ENCODE results near the gene ALDH9A1.
A peak's percentile ranks its signal among the peaks of the same experiment; 100 is the strongest.
"Not testable (repeated sequence)": the region's sequence is repeated elsewhere in the genome, so short reads cannot be mapped to it uniquely, and the experiment has no call there.

Gene ALDH9A1

DNA sequence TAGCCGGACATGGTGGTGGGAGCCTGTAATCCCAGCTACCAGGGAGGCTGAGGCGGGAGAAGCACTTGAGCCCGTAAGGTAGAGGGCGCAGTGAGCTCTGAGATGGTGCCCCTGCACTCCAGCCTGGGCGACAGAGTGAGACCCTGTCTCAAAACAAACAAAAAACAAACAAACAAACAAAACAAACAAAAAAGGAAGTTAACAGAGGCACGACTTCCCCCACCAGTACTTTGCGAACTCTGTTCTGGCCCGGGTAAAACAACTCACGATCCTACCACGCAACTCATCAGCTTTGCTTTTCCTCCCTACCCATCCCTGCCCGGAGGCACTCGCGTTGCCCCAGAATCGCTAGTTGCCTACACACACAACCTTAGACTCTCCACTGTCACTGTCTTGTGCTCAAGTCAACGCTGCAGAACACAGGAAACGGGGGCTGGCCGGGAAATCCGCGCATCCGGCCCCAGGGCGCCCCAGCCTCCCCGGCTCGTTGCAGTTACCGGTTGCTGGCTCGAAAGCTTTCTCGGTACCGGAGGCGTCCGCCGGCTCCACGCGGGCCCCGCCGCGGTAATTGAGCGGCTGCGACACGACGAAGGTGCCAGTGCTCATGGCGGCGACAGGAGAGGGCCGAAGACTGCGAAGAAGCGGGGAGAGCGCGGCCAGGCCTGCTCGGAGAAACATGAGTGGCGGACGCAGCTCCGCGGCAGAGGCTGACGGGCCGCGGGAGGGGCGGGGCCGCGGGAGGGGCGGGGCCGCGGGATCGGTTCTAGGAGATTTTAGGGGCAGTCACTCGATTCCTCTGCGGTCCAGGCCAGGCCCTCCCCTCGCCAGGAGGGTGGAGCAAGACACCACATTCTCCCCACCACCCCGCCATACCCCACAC, at the start of gene ALDH9A1:
ALDH9A1 (minus strand) TSS at position 682 of the 880 bp plus-strand sequence; CDS start at position 678, 4 bp downstream.
- peak; percentile 74 for DNase-seq (ENCODE audit: low read depth)

DNA sequence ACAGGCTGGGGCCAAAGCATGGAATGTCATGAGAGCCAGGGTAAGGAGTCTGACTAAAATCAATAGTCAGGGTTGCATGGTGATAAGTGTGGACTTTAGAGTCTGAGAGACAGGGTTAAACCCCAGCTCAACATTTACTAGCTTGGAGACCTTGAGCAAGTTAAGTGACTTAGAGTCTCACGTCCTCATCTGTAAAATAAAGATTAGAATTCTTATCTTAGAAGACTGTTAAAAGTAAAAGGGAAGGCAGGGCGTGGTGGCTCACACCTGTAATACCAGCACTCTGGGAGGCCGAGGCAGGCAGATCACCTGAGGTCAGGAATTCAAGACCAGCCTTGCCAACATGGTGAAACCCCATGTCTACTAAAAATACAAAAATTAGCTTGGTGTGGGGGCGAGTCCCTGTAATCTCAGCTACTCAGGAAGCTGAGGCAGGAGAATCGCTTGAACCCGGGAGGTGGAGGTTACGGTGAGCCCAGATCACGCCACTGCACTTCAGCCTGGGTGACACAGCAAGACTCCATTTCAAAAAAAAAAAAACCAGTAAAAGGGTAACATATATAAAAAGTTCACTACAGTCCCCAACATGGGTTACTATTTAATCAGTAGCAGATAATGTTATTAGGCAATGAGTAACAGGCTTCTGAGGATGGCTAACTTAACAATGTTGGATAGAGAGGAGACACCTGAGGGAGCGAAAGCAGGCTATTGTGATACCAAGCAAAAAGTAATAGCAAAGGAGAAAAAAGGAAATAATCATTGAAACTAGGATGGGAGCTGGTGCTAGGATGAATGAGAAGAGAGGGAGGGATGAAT, 49.5 kb upstream of the ALDH9A1 start:
- no peak for DNase-seq (ENCODE audit: low read depth)

DNA sequence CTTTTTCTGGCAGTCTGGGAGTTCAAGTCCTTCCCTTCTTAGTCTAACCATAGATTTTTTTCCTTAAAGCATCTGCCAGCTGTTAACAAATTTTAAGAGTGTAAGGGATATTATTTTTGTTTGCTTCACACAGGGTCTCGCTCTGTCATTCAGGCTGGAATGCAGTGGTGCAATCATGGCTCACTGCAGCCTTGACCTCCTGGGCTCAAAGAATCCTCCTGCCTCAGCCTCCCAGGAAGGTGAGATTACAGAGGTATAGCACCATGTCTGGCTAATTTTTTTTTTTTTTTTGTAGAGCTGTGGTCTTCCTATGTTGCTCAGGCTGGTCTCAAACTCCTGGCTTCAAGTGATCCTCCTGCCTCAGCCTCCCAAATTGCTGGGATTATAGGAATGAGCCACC, 46.6 kb upstream of the ALDH9A1 start:
- DNase-seq (ENCODE audit: low read depth), result not testable (repeated sequence)

DNA sequence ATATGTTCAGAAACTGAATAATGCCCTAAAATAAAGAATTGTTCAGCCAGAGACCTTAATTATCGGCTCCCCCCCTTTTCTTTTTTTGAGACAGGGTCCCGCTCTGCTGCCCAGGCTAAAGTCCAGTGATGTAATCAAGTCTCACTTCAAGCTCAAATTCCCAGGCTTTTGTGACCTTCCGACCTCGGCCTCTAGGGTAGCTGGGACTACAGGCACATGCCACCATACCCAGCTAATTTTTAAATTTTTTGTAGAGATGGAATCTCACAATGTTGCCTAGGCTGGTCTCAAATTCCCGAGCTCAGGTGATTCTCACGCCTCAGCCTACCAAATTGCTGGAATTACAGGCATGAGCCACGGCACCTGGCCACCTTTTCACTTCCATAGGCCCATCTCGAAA, 43.8 kb upstream of the ALDH9A1 start:
- DNase-seq (ENCODE audit: low read depth), result no peak

DNA sequence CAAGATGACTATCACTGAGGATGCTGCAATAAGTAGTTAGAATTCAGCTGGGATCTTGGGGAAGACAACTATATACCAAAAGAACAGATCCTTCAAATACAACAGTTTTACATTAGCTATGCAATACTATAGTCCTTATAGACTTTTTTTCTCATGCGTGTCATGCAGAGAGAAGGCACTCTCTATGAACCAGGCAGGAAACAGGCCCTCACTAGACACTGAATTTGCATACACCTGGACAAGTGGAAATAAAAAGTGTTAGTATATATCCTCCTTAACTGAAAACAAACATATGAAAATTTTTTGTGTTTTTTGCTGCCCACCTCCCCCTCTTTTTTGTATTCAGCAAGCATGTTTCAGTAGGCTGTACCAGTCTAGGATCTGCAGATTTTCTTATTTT, 40.4 kb upstream of the ALDH9A1 start:
- no peak for DNase-seq (ENCODE audit: low read depth)

DNA sequence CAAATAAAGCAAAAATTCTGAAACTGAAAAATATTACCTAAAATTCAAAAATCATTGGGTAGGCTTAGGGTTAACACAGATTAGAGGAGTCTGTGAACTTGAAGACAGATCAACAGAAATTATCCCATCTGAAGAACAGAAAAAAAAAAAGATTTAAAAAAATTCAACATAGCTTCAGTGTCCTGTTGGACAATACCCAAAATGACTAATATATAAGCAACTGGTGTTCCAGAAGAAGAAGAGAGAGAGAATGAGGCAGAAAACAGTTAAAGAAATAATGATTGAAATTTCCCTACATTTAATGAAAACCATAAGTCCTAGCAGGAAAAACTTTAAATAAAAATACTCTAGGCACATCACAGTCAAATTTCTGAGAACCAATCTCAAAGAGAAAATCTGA, 38.8 kb upstream of the ALDH9A1 start:
- no peak for DNase-seq (ENCODE audit: low read depth)

DNA sequence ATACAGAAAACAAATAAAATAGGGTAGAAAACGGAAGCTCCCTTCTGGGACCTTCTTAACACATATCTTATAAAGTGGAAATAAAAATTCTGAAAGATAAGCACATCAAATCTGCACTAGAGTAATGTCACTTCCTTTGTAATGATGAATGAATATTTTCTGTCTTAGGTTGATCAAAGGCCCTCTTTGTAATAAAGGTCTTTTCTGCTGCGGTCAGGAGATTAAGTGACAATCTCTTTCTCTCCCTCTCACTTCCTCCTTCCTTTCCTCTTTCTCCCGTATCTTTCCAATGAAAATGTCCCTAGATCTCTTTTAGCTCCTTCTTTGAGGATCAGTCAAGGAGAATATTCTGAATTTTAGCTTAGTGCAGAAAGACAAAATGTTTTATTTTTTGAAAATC, 36.5 kb upstream of the ALDH9A1 start:
- no peak for DNase-seq (ENCODE audit: low read depth)

DNA sequence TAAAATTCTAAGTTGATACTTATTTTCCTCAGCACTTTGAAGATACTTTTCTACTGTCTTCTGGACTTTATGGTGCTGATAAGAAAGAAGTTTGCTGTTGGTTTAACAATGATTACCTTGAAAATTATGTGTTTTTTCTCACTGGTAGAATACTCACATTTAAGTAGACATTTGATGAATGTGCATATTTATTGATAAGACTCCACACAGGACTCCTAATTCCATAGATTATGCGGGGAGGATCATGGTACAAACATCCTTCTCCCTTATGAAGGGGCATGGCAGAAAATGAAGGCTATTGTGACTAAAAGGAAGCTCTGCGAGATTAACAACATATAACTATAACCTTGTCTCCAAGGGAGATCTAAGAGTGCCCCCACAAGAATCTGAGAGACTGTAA, 28.5 kb upstream of the ALDH9A1 start:
- no peak for DNase-seq (ENCODE audit: low read depth)

DNA sequence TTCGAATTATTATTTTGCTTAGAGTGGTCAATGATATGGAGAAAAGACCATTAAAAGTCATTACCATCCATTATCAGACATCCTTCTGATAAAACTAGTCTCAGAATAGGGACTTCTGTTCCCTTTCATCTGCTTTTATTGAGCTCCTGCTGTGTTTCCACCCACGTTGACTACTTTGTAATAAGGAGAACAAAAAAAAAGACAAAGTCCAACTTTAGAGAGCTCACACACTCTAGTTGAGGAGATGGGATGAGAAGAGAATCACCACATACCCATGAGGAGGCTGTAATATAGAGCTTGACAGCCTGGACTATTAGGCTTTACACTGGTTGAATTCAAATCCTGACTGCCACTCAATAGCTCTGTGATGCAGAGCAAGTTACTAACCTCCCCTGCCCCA, 27.8 kb upstream of the ALDH9A1 start:
- DNase-seq (ENCODE audit: low read depth), result no peak

DNA sequence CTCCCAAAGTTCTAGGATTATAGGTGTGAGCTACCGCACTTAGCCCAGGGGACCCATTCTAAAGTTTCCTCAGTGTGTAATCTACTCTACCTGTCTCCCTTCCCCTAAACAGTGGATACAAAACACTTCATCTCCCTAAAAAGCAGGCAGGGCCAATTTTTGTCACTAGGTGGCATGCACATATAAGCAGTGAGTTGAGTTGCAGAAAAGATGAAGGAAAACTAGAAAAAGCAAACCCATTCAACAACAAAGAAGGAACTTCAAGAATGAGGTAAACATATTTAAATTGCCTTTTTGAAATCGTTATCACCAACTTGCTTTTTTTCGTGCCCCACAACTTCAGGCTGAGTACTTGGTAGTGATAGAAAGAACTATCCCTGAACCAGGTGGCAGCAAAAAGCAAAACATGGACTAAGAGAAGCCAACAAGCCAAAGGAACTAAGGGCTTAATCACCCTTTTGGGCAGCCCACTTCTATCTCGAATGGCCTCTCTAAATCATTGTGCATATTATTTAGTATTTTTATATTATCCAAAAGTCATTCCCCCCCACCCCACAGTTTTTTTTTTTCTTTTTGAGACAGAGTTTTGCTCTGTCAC, 19.7 kb upstream of the ALDH9A1 start:
- no peak for DNase-seq (ENCODE audit: low read depth)

DNA sequence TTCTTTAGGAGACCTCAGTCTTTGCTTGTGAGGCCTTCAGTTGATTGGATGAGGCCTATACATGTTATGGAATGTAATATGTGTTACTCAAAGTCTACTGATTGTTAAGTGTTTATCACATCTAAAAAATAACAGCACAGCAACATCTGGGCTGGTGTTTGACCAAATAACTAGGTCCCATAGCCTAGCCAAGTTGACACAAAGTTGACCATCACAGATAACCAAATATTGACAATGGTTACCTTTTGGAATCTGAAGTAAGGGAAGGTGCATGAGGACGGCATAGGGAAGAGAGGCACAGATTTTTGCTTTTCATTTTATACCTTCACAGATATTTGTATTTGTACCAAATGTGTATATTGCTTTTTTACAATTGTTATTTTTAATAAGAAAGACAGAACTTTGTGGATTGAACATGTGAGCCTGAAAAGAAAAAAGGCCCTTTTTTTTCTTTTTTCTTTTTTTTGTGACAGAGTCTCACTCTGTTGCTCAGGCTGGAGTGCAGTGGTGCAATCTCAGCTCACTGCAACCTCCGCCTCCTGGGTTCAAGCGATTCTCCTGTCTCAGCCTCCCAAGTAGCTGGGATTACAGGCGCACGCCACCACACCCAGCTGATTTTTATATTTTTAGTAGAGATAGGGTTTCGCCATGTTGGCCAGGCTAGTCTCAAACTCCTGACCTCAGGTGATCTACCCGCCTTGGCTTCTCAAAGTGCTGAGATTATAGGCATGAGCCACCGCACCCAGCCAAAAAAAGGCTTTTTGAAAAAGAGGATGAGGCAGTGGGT, 18.1 kb upstream of the ALDH9A1 start:
- not testable (repeated sequence) for DNase-seq (ENCODE audit: low read depth)

DNA sequence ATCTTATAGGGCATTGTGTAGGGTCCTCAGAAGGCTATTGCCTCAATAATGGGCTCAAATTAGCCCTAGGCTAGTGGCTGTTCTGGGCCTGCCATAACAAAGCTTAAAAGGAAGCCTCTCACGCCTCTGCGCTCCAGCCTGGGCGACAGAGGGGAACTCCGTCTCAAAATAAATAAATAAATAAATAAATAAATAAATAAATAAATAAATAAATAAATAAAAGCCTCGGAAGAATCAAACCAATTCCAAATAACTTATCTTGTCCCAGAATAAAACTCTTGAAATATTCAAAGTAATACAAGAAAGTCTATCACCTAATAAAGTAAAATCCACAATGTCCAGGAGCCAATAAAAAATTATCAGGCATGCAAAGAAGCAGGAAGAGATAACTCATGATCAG, 14.4 kb upstream of the ALDH9A1 start:
- no peak for DNase-seq (ENCODE audit: low read depth)

DNA sequence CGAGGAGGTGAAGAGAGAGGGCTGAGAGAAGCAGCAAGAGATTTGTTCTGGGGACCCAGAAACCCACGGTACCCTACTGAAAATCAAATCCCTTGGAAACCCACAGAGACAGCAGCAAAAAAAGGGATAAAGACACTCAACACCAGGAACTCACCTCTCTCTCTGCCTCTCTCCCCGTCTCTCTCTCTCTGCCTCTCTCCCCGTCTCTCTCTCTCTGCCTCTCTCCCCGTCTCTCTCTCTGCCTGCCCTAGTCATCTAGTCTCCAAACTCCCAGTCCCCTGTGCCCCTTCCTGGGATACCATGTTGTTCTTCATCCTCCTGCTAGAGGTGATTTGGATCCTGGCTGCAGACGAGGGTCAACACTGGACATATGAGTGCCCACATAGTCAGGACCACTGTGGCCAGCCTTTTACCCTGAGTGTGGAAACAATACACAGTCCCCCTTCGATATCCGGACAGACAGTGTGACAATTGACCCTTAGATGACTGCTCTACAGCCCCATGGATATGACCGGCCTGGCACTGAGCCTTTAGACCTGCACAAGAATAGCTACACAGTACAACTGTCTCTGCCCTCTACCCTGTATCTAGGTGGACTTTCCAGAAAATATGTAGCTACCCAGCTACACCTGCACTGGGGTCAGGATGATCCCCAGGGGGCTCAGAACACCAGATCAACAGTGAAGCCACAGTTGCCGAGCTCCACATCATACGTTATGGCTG, 9.8 kb upstream of the ALDH9A1 start:
- DNase-seq (ENCODE audit: low read depth), result no peak

DNA sequence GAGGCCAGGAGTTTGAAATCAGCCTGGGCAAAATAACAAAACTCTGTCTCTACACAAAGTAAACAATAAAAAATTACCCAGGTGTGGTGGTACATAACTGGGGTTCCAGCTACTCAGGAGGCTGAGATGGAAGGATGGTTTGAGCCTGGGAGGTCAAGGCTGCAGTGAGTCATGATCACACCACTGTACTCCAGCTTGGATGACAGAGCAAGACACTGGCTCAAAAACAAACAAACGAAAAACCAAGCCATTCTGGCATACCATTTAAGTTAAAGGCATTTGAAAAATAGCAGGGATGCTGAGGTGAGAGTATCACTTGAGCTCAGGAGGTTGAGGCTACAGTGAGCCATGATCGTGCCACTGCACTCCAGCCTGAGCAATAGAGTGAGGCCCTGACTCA, 5.3 kb upstream of the ALDH9A1 start:
- no peak for DNase-seq (ENCODE audit: low read depth)

DNA sequence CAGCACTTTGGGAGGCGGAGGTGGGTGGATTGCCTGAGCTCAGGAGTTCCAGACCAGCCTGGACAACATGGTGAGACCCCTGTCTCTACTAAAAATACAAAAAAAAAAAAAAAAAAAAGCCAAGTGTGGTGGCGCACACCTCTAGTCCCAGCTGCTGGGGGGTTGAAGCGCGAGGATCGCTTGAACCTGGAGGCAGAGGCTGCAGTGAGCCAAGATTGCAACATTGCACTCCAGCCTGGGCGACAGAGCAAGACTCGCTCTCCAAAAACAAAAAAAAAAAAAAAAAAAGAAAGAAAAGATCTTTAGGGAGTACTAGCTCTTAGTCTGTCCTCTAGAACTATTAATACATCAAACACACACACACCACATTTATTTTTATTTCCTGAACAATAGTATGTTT, 3.6 kb upstream of the ALDH9A1 start:
- DNase-seq (ENCODE audit: low read depth), result not testable (repeated sequence)

DNA sequence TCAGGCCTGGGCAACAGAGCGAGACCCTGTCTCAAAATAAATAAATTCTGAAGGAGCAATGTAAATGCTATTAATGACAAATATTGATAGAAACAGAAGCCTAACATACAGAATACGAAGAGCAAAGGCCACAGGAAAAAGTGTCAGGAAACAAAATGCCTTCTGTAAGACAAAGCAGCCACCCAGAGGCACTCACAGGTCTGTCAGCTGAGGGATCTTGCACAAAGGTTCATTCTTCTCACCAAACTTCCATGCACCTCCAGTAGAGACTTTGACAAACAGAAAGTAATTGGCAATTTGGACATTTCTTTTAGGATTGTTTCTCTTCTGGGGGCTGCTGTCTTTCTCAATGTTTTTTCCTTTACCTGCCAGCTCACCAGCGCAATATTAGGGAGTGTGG, 1.2 kb upstream of the ALDH9A1 start:
- DNase-seq (ENCODE audit: low read depth), result no peak

DNA sequence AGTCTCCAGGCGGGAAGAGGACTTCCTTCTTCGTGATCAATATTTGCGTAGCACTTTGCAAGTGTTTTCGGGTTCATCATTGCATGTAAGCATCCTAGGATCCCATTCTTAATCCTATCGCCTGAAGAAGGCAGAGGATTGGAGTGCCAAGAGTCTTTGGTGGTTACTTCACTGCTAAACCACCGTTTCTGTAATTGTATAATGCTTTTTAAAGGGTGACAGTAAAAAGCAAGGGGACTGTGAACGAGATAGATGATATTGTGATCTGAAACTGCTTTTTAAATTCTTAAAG, 345 bp upstream of the ALDH9A1 start:
- no peak for DNase-seq (ENCODE audit: low read depth)

DNA sequence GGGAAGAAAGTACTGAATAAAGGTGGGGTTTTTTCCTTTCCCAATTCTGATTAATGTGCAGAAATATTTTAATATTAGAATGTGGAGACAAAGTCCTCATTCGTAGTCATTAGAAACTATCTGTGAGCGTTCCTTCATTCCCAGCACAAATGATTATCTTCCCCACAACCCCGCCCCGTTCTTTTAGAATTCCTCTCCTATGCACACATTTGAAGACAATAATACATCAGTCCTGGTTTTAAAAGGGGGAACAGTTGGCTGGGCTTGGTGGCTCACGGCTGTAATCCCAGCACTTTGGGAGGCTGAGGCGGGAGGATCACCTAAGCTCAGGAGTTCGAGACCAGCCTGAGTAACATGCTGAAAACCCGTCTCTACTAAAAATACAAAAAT, 876 bp downstream of the ALDH9A1 start:
- DNase-seq (ENCODE audit: low read depth), result no peak

DNA sequence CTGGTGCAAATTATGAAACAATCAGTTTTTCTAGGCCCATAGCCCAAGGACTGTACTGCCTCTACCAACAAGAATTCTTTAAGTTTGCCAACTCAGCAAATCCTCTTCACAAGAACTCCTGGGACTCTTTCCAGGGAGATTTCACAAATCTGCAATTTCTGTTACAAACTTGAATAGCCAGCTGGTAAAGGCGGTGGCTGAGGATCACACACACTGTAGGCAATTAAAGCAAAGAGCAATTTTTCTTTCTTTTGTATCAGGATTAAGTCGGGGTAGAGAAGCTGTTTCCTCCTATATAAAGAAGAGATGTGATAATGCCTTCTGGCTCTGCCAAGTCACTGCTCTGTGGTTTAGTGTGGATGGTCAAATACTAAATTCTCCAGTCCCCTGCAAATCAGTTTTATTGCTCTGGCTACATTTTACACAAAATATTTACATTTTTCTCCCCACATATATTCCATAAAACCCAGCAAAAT, 1.7 kb downstream of the ALDH9A1 start:
- DNase-seq (ENCODE audit: low read depth), result no peak

DNA sequence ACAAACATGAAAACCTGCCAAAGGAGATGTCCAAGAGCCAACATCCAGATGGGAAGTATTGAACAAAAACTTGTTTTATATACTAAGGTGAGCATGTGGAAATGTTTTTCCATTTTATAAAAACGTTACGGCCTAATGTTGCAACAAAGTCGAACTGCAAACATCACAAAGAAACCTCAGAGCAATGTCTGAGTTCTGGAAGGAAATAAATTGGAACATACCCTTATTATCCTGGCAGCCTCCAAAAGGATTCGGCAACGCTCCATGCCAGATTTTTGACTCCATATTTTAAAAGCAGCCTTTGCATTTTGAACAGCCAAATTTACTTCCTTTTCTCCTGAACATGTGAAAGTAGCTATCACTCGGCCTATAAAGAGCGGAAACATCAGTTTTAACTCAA, 3.3 kb downstream of the ALDH9A1 start:
- DNase-seq (ENCODE audit: low read depth), result no peak

DNA sequence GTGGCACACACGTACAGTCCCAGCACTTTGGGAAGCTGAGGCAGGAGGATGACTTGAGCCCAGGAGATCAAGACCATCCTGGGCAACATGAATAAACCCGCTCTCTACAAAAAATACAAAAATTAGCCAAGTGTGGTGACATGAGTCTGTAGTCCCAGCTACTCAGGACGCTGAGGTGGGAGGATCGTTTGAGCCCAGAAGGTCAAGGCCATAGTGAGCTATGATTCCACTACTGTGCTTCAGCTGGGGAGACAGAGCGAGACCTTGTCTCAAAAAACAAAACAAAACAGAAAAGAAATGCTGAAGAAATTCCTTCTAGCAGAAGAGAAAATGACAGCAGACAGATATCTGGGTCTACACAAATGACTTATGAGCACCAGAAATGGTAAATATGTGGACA, 10.3 kb downstream of the ALDH9A1 start:
- no peak for DNase-seq (ENCODE audit: low read depth)

All from stimulated activated CD8-positive, alpha-beta memory T cell treated with anti-CD3 and anti-CD28 coated beads, Interleukin-7, amount 100 ng/mL, for 24 hours (primary cell).